Fibroblast of the aortic adventitia (primary cell): Measurements from ENCODE around the gene PPP2R2C. TPM values are rescaled to one million over a fixed set of nuclear protein-coding genes. Genes with fewer than 3 reads are reported as not detected.
A peak's percentile ranks its signal among the peaks of the same experiment; 100 is the strongest.

Experiments used
- DNase-seq: peaks from one replicate; pipeline ENCODE4 v3.0.0-alpha.2; 2010; ENCODE audit warnings: low read depth
- H3K4me3 ChIP-seq: 2 replicates; pipeline ENCODE4 v1.5.1; 2011; ENCODE audit warnings: low read depth, mild to moderate bottlenecking, control low read depth, low read length, moderate library complexity
- CTCF ChIP-seq: IDR thresholded peaks from 2 replicates; pipeline ENCODE4 v1.5.1; 2011; ENCODE audit warnings: mild to moderate bottlenecking, low read length, control low read depth, inconsistent platforms; ENCODE audit not compliant: insufficient read depth
- total RNA-seq: library from RNA; depleted of rRNA; stranded (reverse); fragments of >200 nt; gene quantifications from 2 replicates; pipeline ENCODE4 v1.2.3, GENCODE V29; 2012; ENCODE audit warnings: low replicate concordance

PPP2R2C gene
- total RNA-seq, 1 donor = not detected

DNA sequence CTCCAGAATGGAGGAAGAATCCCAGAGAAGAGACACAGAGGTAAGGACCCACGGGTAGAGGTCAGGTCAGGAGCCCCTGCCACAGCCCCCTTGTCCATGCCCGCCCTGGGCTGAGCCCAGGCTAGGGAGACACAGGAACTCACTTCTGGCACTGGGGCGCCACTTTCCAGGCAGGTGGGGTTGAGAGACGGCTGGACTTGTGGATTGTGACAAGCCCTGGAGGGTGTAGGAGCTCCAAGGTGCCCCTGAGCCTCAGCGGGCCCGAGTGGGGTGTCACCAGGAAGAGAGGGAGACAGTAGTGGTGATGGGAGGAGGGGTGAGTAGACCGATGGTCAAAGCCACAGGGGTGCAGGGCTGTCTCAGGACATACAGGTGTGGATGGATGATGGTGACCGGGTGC lies 143.9 kb downstream of the PPP2R2C start:
- H3K4me3 ChIP-seq = no peak overlapping the region
- DNase-seq = no peak
- no peak for TF ChIP-seq CTCF

- DNase-seq = peak; percentile 68
- peak; percentile 90 for TF ChIP-seq CTCF
These were observed 145.0 kb downstream of the PPP2R2C start for GRCh38 chr4:6327220-6327917.

DNA sequence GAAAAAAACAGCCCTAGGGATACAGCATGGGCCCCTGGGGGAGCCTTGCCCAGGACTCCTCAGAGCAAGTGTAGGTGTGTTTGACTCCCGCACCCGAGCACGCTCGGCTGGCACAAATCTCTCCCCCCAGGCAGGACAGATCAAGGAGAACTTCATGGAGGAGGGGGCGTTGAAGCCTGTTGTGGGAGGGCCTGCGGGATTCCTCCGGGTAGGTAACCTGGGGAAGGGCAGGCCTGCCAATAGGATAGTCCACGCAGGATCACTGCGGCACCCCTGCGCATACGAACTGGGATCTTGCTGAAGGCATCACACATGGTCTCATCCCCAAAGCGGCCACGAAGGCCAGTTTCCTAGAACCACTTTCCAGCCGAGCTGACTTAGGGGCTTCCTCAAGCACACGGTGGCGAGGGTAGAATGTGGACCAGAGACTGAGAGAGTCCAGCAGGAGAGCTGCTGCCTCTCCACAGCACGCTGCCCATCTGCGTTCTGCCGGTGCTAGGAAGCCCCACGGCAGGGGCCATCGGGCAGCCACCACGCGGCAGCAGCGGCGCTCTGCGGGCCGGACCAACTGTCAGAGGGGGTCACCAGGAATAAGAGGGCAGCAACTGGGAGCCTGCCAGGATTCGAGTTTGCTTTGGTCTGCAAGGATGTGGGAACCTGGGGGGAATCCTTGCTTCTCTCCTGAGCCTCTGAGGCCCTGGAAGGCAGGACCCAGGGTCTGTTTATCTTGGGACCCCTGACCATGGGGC lies 145.9 kb downstream of the PPP2R2C start:
- no peak for DNase-seq
- no peak for TF ChIP-seq CTCF
- no peak overlapping the region for H3K4me3 ChIP-seq

More at GRCh38 chr4:6327220-6327917, 145.0 kb downstream of the PPP2R2C start:
- H3K4me3 ChIP-seq = no peak overlapping the region

DNA sequence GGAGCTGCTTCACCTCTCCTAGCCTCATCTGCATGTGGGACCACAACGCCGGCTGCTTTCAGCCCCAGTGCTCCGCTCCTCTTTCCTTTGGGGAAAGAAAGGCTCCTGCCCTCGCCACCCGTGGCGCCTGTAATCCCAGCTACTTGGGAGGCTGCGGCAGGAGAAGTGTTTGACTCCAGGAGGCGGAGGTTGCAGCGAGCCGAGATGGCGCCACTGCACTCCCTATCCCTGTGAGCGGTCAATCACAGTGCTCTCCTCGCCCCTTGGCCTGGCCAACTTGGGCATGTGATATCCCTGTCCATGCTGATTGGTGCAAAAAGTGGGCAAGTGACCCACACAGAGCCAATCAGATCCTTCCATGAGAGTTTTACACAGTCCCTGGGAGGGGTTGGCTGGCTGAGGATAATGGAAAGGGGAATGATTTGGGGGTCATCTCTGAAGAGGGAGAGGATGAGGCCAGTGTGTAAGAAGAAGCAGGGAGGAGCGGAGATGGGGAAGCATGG lies 146.6 kb downstream of the PPP2R2C start:
- no peak for TF ChIP-seq CTCF

GRCh38 chr4:6324999-6325787 lies 147.2 kb downstream of the PPP2R2C start:
- no peak for TF ChIP-seq CTCF
- no peak overlapping the region for H3K4me3 ChIP-seq
- DNase-seq = peak; percentile 2

More for the DNA sequence above, 146.6 kb downstream of the PPP2R2C start:
- H3K4me3 ChIP-seq = no peak overlapping the region
- no peak for DNase-seq

- no peak overlapping the region for H3K4me3 ChIP-seq
- TF ChIP-seq CTCF = no peak
- DNase-seq = no peak
These were observed 147.9 kb downstream of the PPP2R2C start for GRCh38 chr4:6324461-6324998.
